Esophagus mucosa (tissue), 1 donor: Measurements from ENCODE around the gene ZDHHC13. TPM values are rescaled to one million over a fixed set of nuclear protein-coding genes. Genes with fewer than 3 reads are reported as not detected.

Source experiments
- ATAC-seq: fragments of 200-7000 bp; cut with Tn5 transposase; one replicate; pipeline ENCODE4 v1.9.1; 2020
- total RNA-seq: library from RNA; stranded (reverse); gene quantifications from one replicate; pipeline ENCODE4 v1.2.4, GENCODE V29; 2023
- donor health status: DM: yes; HTN: yes; CAD: no.

ZDHHC13 gene
- total RNA-seq, 1 donor from 2014 or later = 36.5 TPM

GRCh38 chr11:19208959-19209546 lies 92.1 kb downstream of the ZDHHC13 start:
- ATAC-seq = no peak

GRCh38 chr11:19209617-19210370 lies 92.8 kb downstream of the ZDHHC13 start:
- ATAC-seq = no peak

- no peak for ATAC-seq
Observed at GRCh38 chr11:19216021-19216420, 99.1 kb downstream of the ZDHHC13 start.

- peak; percentile 81 for ATAC-seq
Observed at GRCh38 chr11:19216709-19217374, 99.9 kb downstream of the ZDHHC13 start.

GRCh38 chr11:19218216-19218615 lies 101.2 kb downstream of the ZDHHC13 start:
- ATAC-seq = peak; percentile 52

GRCh38 chr11:19218786-19219460 lies 102.0 kb downstream of the ZDHHC13 start:
- peak; percentile 81 for ATAC-seq

GRCh38 chr11:19220903-19221724 lies 104.1 kb downstream of the ZDHHC13 start:
- ATAC-seq = peak; percentile 24

GRCh38 chr11:19225123-19225522 lies 108.2 kb downstream of the ZDHHC13 start:
- ATAC-seq = no peak

GRCh38 chr11:19225581-19225980 lies 108.6 kb downstream of the ZDHHC13 start:
- ATAC-seq = no peak

Other genes with a start within 250 kb of the ZDHHC13 start
- not detected for gene MRGPRX1, start 177.8 kb upstream of the ZDHHC13 start, total RNA-seq
- gene MRGPRX2, start 56.5 kb upstream of the ZDHHC13 start, total RNA-seq = not detected
- gene CSRP3, start 84.8 kb downstream of the ZDHHC13 start, total RNA-seq = not detected
- gene E2F8, start 123.8 kb downstream of the ZDHHC13 start, total RNA-seq = 5.2 TPM